SH-SY5Y (cell line): ENCODE results near the gene GOLIM4.

Experiments used
- GATA2 ChIP-seq: IDR thresholded peaks from 2 replicates; pipeline ENCODE4 v1.6.1; 2011; ENCODE audit warnings: mild to moderate bottlenecking, low read depth, low read length
- GATA3 ChIP-seq: IDR thresholded peaks from 2 replicates; pipeline ENCODE4 v1.6.1; 2011; ENCODE audit warnings: low read depth, mild to moderate bottlenecking, low read length, moderate library complexity

DNA sequence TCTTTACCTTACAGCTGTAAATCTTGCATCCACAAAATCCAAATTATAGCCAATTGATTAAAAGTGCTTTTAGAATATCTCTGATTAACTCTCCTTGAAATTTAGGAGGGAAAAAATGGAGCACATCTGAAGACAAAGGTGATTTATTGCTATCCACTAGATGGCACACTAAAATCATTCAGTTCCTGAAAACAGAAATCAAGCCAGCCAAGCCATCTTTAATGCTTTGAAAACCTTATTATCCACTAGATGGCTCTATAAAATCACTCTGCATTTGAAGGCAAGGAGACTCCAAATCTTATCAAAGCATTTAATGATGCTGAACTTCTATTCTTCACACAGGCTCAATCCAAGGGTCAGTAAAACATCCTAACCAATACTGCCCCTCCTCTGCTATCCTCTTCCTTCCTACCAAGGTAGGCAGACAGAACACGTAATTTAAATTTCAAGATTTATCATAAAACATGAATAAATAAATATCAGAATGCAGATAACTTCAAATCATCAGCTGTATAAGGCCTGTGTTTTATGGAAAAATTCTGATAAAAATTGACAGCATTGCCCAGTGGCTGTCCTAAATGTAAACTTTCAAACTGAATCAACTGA lies 48.4 kb downstream of the GOLIM4 start:
- TF ChIP-seq GATA3 (no peak), GATA2 (no peak)
